MM.1S (cell line): ENCODE measurements around the gene INSYN1.

ENCODE experiments used
- CTCF ChIP-seq: fragments of 300-600 bp; sonication (generic); IDR thresholded peaks from 2 replicates; pipeline ENCODE4 v1.5.1; 2016; ENCODE audit warnings: antibody characterized with exemption, low read length, mixed read lengths
- EZH2 ChIP-seq: fragments of 300-600 bp; sonication (generic); optimal IDR thresholded peaks from 2 replicates; pipeline ENCODE3; 2017; ENCODE audit warnings: low read depth, mild to moderate bottlenecking, antibody characterized with exemption, low read length, mixed read lengths
- EZH2phosphoT487 ChIP-seq: fragments of 300-600 bp; sonication (generic); IDR thresholded peaks from 2 replicates; pipeline ENCODE4 v1.6.1; 2018; ENCODE audit warnings: antibody characterized with exemption, low read length

GRCh38 chr15:73751899-73752805, 999 bp downstream of the INSYN1 start:
- TF ChIP-seq CTCF (no peak), EZH2 (peak; percentile 81), EZH2phosphoT487 (no peak)
